ENCODE results near the gene MT1A. TPM values are rescaled to one million over a fixed set of nuclear protein-coding genes. Genes with fewer than 3 reads are reported as not detected.

MT1A gene
- total RNA-seq (2022; extraction: Qiagen RNA extraction; ENCODE audit: low read depth), result 18.1 to 25.3 TPM (median 21.5 TPM) in 5 replicates

GRCh38 chr16:56637814-56638750, at the start of gene MT1A:
MT1A (plus strand) TSS chr16:56638666; CDS start chr16:56638739, 73 bp downstream.

GRCh38 chr16:56589141-56590039, 49.1 kb upstream of the MT1A start, which contains the start of gene MT3:
MT3 (plus strand) TSS chr16:56589528; CDS start chr16:56589591, 63 bp downstream.

GRCh38 chr16:56608043-56608875, 30.2 kb upstream of the MT1A start, which contains the start of gene MT2A:
MT2A (plus strand) TSS chr16:56608584; CDS start chr16:56608656, 72 bp downstream.

GRCh38 chr16:56625140-56625942, 13.1 kb upstream of the MT1A start, which contains the start of gene MT1E:
MT1E (plus strand) TSS chr16:56625781; CDS start chr16:56625852, 71 bp downstream.

GRCh38 chr16:56632156-56632847, 6.2 kb upstream of the MT1A start, which contains the start of gene MT1M:
MT1M (plus strand) TSS chr16:56632659; CDS start chr16:56632732, 73 bp downstream.

GRCh38 chr16:56651586-56651985, 13.1 kb downstream of the MT1A start, which contains the start of gene MT1B:
MT1B (plus strand) TSS chr16:56651886; CDS start chr16:56651954, 68 bp downstream.

GRCh38 chr16:56657555-56658326, 19.3 kb downstream of the MT1A start, which contains the start of gene MT1F:
MT1F (plus strand) TSS chr16:56657959; CDS start chr16:56658059, 100 bp downstream.

GRCh38 chr16:56667581-56668571, 29.4 kb downstream of the MT1A start, which contains the start of gene MT1G:
MT1G (minus strand) TSS chr16:56668065; CDS start chr16:56667993, 72 bp downstream.

GRCh38 chr16:56669005-56669839, 30.8 kb downstream of the MT1A start, which contains the start of gene MT1H:
MT1H (plus strand) TSS chr16:56669814; CDS start chr16:56669885, 71 bp downstream.

GRCh38 chr16:56681939-56682702, 43.7 kb downstream of the MT1A start, which contains the start of gene MT1X:
MT1X (plus strand) TSS chr16:56682470; CDS start chr16:56682541, 71 bp downstream.

Other genes with a start within 250 kb of the MT1A start
- 58.6 to 71.7 TPM (median 66.7 TPM) in 5 replicates for gene AMFR, start 213.1 kb upstream of the MT1A start, total RNA-seq (2022; extraction: Qiagen RNA extraction; ENCODE audit: low read depth)
- 105 to 126 TPM (median 122 TPM) in 5 replicates for gene NUDT21, start 187.3 kb upstream of the MT1A start, total RNA-seq (2022; extraction: Qiagen RNA extraction; ENCODE audit: low read depth)
- 65.9 to 95.4 TPM (median 79.4 TPM) in 5 replicates for gene OGFOD1, start 187.1 kb upstream of the MT1A start, total RNA-seq (2022; extraction: Qiagen RNA extraction; ENCODE audit: low read depth)
- 16.7 to 22.5 TPM (median 18.9 TPM) in 5 replicates for gene BBS2, start 118.6 kb upstream of the MT1A start, total RNA-seq (2022; extraction: Qiagen RNA extraction; ENCODE audit: low read depth)
- not detected in 5 replicates for gene MT4, start 73.6 kb upstream of the MT1A start, total RNA-seq (2022; extraction: Qiagen RNA extraction; ENCODE audit: low read depth)
- 0.31 TPM in 1 of 5 replicates, not detected in the others for gene MT3, start 49.1 kb upstream of the MT1A start, total RNA-seq (2022; extraction: Qiagen RNA extraction; ENCODE audit: low read depth)
- gene MT2A, start 30.1 kb upstream of the MT1A start, total RNA-seq (2022; extraction: Qiagen RNA extraction; ENCODE audit: low read depth), result 1,633 to 2,275 TPM (median 1,837 TPM) in 5 replicates
- gene MT1E, start 12.9 kb upstream of the MT1A start, total RNA-seq (2022; extraction: Qiagen RNA extraction; ENCODE audit: low read depth), result 0.69 TPM in 1 of 5 replicates, not detected in the others
- gene MT1M, start 6.0 kb upstream of the MT1A start, total RNA-seq (2022; extraction: Qiagen RNA extraction; ENCODE audit: low read depth), result not detected in 5 replicates
- gene MT1B, start 13.2 kb downstream of the MT1A start, total RNA-seq (2022; extraction: Qiagen RNA extraction; ENCODE audit: low read depth), result 0.52 TPM in 2 of 5 replicates, not detected in the others
- gene MT1F, start 19.3 kb downstream of the MT1A start, total RNA-seq (2022; extraction: Qiagen RNA extraction; ENCODE audit: low read depth), result 15.9 to 26.2 TPM (median 18.6 TPM) in 5 replicates
- gene MT1G, start 29.4 kb downstream of the MT1A start, total RNA-seq (2022; extraction: Qiagen RNA extraction; ENCODE audit: low read depth), result not detected in 5 replicates
- gene MT1H, start 31.1 kb downstream of the MT1A start, total RNA-seq (2022; extraction: Qiagen RNA extraction; ENCODE audit: low read depth), result not detected in 5 replicates
- 449 to 807 TPM (median 553 TPM) in 5 replicates for gene MT1X, start 43.8 kb downstream of the MT1A start, total RNA-seq (2022; extraction: Qiagen RNA extraction; ENCODE audit: low read depth)
- 89.1 to 104 TPM (median 98.0 TPM) in 5 replicates for gene NUP93, start 91.5 kb downstream of the MT1A start, total RNA-seq (2022; extraction: Qiagen RNA extraction; ENCODE audit: low read depth)
- not detected in 5 replicates for gene SLC12A3, start 226.5 kb downstream of the MT1A start, total RNA-seq (2022; extraction: Qiagen RNA extraction; ENCODE audit: low read depth)

Data from A549 treated with GW870086 at 1 μM for 4 hours (cell line).